Activated naive CD8-positive, alpha-beta T cell (primary cell): ENCODE measurements around the gene TAF6.

Experiments used
- H3K27ac Mint-ChIP-seq: one replicate; pipeline ENCODE4 v1.8.0; 2021; ENCODE audit warnings: mixed read lengths
- H3K27me3 Mint-ChIP-seq: one replicate; pipeline ENCODE4 v1.8.0; 2021; ENCODE audit warnings: mixed read lengths
- H3K36me3 Mint-ChIP-seq: one replicate; pipeline ENCODE4 v1.8.0; 2021; ENCODE audit warnings: mixed read lengths
- H3K4me1 Mint-ChIP-seq: one replicate; pipeline ENCODE4 v1.8.0; 2021; ENCODE audit warnings: low read depth, mixed read lengths
- H3K4me3 Mint-ChIP-seq: one replicate; pipeline ENCODE4 v1.8.0; 2021; ENCODE audit warnings: mild to moderate bottlenecking, mixed read lengths
- H3K9me3 Mint-ChIP-seq: one replicate; pipeline ENCODE4 v1.8.0; 2021; ENCODE audit warnings: low read depth, mixed read lengths

Gene TAF6

GRCh38 chr7:100059251-100059739, 59.9 kb downstream of the TAF6 start:
- no peaks in the 10 kb centered on the region for H3K4me1 Mint-ChIP-seq

More at GRCh38 chr7:100059251-100059739, 59.9 kb downstream of the TAF6 start:
- Mint-ChIP-seq H3K36me3 (peaks cover 5% of the 10 kb centered on the region), H3K27ac (no peak overlapping the region), H3K9me3 (no peaks in the 10 kb centered on the region), H3K27me3 (no peaks in the 10 kb centered on the region), H3K4me3 (no peak overlapping the region)
